Hematopoietic multipotent progenitor cell treated with erythropoietin and hydrocortisone succinate and interleukin-3 and kit ligand, for 17 days (in vitro differentiated cells): ENCODE results near the gene M1AP.
A peak's percentile ranks its signal among the peaks of the same experiment; 100 is the strongest.

Source experiments
- DNase-seq: peaks from one replicate; pipeline ENCODE4 v3.0.0-alpha.2; 2015; ENCODE audit warnings: low spot score

M1AP gene

GRCh38 chr2:74524955-74525716 lies 123.0 kb downstream of the M1AP start:
- DNase-seq: no peak

GRCh38 chr2:74524005-74524404 lies 124.1 kb downstream of the M1AP start:
- DNase-seq: no peak

- no peak for DNase-seq
Observed at GRCh38 chr2:74522516-74522915, 125.6 kb downstream of the M1AP start.

GRCh38 chr2:74516650-74517049 lies 131.5 kb downstream of the M1AP start:
- DNase-seq: no peak

GRCh38 chr2:74515981-74516633 lies 132.0 kb downstream of the M1AP start:
- DNase-seq: peak; percentile 51

- no peak for DNase-seq
Observed at GRCh38 chr2:74515271-74515980, 132.7 kb downstream of the M1AP start.

GRCh38 chr2:74514368-74515270 lies 133.5 kb downstream of the M1AP start, which contains the start of gene TLX2:
TLX2 (plus strand) TSS chr2:74514450; CDS start chr2:74514807, 357 bp downstream.
- DNase-seq: no peak

GRCh38 chr2:74513605-74514367 lies 134.3 kb downstream of the M1AP start:
- DNase-seq: no peak

- no peak for DNase-seq
Observed at GRCh38 chr2:74512744-74513604, 135.2 kb downstream of the M1AP start.

GRCh38 chr2:74511104-74511989 lies 136.8 kb downstream of the M1AP start:
- DNase-seq: no peak

- DNase-seq: no peak
Observed at GRCh38 chr2:74510272-74510671, 137.9 kb downstream of the M1AP start.

GRCh38 chr2:74507926-74508520 lies 140.1 kb downstream of the M1AP start:
- DNase-seq: no peak
